Prostate gland (tissue), 2 donors: Measurements from ENCODE around the gene OLIG2. TPM values are rescaled to one million over a fixed set of nuclear protein-coding genes. Genes with fewer than 3 reads are reported as not detected.

Experiments used
- DNase-seq: peaks from one replicate; pipeline ENCODE4 v3.0.0-alpha.2; 2019; ENCODE audit warnings: low spot score
- H3K27ac ChIP-seq, 2 donors: fragments of 200-600 bp; sonication (generic); 2 replicates each; pipeline ENCODE4 v1.5.1; 2017 to 2019
- H3K27me3 ChIP-seq: fragments of 200-600 bp; sonication (generic); replicated peaks from 2 replicates; pipeline ENCODE4 v1.5.1; 2019; ENCODE audit not compliant: insufficient read depth
- H3K36me3 ChIP-seq, 2 donors: fragments of 200-600 bp; sonication (generic); 1 replicate in 1 of 2; 2 replicates in 1 of 2; pipeline versions ENCODE4 v1.5.1 to v1.8.1; 2017 to 2019
- H3K4me1 ChIP-seq: fragments of 200-600 bp; sonication (generic); replicated peaks from 2 replicates; pipeline ENCODE4 v1.5.1; 2019
- H3K4me3 ChIP-seq, 2 donors: fragments of 200-600 bp; sonication (generic); 2 replicates each; pipeline ENCODE4 v1.5.1; 2017 to 2019
- H3K9me3 ChIP-seq: fragments of 200-600 bp; sonication (generic); 2 replicates; pipeline ENCODE4 v1.5.1; 2017
- CTCF ChIP-seq, 4 experiments: fragments of 200-600 bp in 2 of 4; fragments of 450-650 bp in 2 of 4; sonication (generic) in 2 of 4; IDR thresholded peaks; 1 replicate in 3 of 4; 2 replicates in 1 of 4; pipeline ENCODE4 v1.5.1; 2016 to 2019; ENCODE audit warnings: antibody characterized with exemption in 4 of 4, mild to moderate bottlenecking in 2 of 4, moderate library complexity in 2 of 4
- POLR2A ChIP-seq: fragments of 450-650 bp; IDR thresholded peaks from one replicate; pipeline ENCODE4 v1.6.1; 2016; ENCODE audit warnings: antibody characterized with exemption, mild to moderate bottlenecking
- POLR2AphosphoS5 ChIP-seq: sonication (generic); formaldehyde crosslinking; IDR thresholded peaks from one replicate; pipeline ENCODE4 v1.6.1; 2017; ENCODE audit warnings: antibody characterized with exemption
- WGBS: methylation state at CpG from one replicate; pipeline ENCODE4 v1.1.5; 2018; 5-methylcytosine and 5-hydroxymethylcytosine counted together
- intact Hi-C: fragments of 100-400 bp; cut with DNase I; formaldehyde crosslinking; loops from one replicate; pipeline ENCODE4 v1.14.2; 2022
- total RNA-seq, 2 donors: library from RNA; depleted of rRNA; stranded (reverse); fragments of >200 nt; gene quantifications; one replicate each; pipeline ENCODE4 v1.1.0, GENCODE V29; 2016

OLIG2 gene
- total RNA-seq, result not detected

- intact Hi-C loops, result no loop called here
- H3K4me1 ChIP-seq, result no peaks in the 10 kb centered on the region
- no peaks in the 10 kb centered on the region for H3K36me3 ChIP-seq
- TF ChIP-seq POLR2A (no peak), POLR2AphosphoS5 (no peak), CTCF (IDR thresholded peaks at IDR 0.05) (no peak)
- H3K27ac ChIP-seq, result no peak within 1 kb of the TSS
- no peak for DNase-seq
- H3K9me3 ChIP-seq, result no peaks in the 10 kb centered on the region
- no peak within 1 kb of the TSS for H3K4me3 ChIP-seq
- WGBS, result 4% methylated on average over 37 of the region's 59 CpGs
- H3K27me3 ChIP-seq, result peaks cover 89% of the 10 kb centered on the region
Measured at GRCh38 chr21:33025489-33026442, at the start of gene OLIG2. OLIG2 (plus strand) TSS chr21:33025935; CDS start chr21:33026863, 928 bp downstream.

DNA sequence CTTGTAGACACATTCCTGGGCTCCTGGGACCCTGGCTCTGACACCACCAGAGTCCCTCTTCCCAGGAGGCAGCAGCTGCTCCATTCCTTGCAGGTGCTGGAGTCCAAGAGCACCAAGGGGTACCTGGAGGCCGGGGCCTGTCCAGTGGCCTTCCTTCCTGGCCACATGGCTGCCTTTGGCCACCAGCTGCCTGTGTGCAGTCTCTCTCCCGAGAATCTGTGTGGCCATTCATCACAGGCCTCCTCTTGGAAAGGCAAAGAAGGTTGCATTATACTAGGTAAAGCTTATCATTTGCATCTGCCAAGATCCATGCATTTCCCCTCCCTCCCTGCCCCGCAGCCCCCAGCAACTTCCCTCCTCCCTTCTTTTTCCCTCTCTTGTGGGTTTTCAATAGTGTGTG lies 48.9 kb upstream of the OLIG2 start:
- 49% methylated on average over 3 of the region's 3 CpGs for WGBS
- H3K9me3 ChIP-seq, result no peaks in the 10 kb centered on the region
- no peaks in the 10 kb centered on the region for H3K36me3 ChIP-seq
- no peak for DNase-seq
- no peaks in the 10 kb centered on the region for H3K4me1 ChIP-seq
- intact Hi-C loops, result no loop called here
- peaks cover 3% of the 10 kb centered on the region for H3K27me3 ChIP-seq
- TF ChIP-seq CTCF (IDR thresholded peaks at IDR 0.05) (no peak), POLR2A (no peak), POLR2AphosphoS5 (no peak)
- H3K27ac ChIP-seq, result no peak overlapping the region
- H3K4me3 ChIP-seq, result no peak overlapping the region

- DNase-seq, result no peak
- no peaks in the 10 kb centered on the region for H3K9me3 ChIP-seq
- H3K4me1 ChIP-seq, result no peaks in the 10 kb centered on the region
- H3K4me3 ChIP-seq, result no peak overlapping the region
- H3K36me3 ChIP-seq, result no peaks in the 10 kb centered on the region
- 74% methylated on average over 5 of the region's 5 CpGs for WGBS
- peaks cover 3% of the 10 kb centered on the region for H3K27me3 ChIP-seq
- TF ChIP-seq POLR2AphosphoS5, result no peak
- no peak for TF ChIP-seq CTCF (IDR thresholded peaks at IDR 0.05)
- no peak for TF ChIP-seq POLR2A
- intact Hi-C loops, result no loop called here
- no peak overlapping the region for H3K27ac ChIP-seq
Measured at GRCh38 chr21:32977216-32977615, 48.5 kb upstream of the OLIG2 start.

DNA sequence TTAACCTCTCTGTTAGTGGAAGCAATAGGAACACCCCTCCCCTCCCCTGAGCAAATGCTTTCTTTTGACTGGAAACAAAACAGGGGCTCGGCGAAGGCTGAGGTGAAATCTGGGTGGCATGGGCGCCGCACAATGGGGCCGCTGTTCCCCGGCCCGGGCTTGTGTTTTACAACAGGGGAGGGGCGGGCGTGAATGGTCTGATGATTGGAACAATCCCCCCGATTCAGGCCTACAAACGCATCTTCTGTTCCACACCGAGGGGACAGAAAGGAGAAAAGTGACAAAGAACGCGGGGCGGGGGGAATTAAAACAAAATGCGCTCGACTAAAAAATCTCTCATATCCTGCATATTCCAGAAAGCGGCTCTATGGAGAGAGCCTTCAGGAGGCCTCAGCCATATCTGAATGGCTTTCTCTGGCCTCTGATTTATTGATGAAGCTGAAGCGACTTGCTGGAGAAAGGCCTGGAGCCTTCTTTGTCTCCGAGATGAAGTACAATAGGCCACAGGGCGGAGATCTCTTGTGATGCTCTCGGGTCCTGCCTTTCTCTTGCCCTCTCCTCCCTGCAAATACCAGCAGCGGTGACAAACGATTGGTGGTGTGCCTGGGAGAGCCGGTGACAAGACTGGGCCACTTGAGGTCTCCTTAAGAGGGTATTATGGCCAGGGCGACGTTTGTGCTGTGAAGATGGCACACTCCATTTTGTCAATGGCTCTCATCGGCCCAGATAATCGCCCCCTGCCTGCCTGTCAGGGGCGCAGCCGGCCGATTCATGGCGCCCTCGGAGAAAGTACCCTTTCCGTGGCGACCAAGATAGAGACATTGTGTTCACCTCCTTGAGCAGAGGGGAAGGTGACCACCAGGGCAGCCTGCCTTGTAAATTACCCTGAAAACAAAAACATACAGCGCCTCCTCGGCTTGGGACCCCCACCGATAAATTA lies 47.1 kb upstream of the OLIG2 start:
- no peak overlapping the region for H3K4me3 ChIP-seq
- WGBS, result 66% methylated on average over 39 of the region's 39 CpGs
- no peak for TF ChIP-seq POLR2A
- no peak for TF ChIP-seq POLR2AphosphoS5
- no peak for TF ChIP-seq CTCF (IDR thresholded peaks at IDR 0.05)
- H3K27ac ChIP-seq, result no peak overlapping the region
- no peak for DNase-seq
- intact Hi-C loops, result no loop called here
- H3K9me3 ChIP-seq, result no peaks in the 10 kb centered on the region
- no peaks in the 10 kb centered on the region for H3K4me1 ChIP-seq
- H3K27me3 ChIP-seq, result peaks cover 3% of the 10 kb centered on the region
- no peaks in the 10 kb centered on the region for H3K36me3 ChIP-seq
